OCI-M2 (cell line): ENCODE measurements around the gene UROC1.

ENCODE experiments used
- DNase-seq: peaks from one replicate; lab custom pipeline; 2025; ENCODE audit not compliant: unreplicated experiment; lab: John Stamatoyannopoulos, UW

UROC1 gene

DNA sequence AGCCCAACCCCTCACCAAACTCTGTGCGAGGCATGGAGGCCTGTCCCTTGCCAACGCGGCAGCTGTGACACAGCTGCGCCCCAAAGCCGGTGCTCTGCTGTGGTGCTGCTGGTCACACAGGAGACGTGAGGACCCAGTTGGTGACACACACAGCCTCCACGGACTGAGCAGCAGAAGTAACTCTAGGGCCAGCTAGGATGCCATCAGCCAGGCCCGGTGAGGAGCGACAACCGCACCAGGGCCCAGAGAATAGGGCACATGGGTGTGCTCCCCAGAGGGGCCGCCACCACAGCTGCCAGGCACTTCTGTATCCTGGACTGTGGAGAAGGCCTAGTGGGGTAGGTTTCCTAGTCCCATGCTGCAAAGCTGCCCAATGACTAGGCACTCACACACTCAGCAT lies 52.6 kb downstream of the UROC1 start:
- no peak for DNase-seq

DNA sequence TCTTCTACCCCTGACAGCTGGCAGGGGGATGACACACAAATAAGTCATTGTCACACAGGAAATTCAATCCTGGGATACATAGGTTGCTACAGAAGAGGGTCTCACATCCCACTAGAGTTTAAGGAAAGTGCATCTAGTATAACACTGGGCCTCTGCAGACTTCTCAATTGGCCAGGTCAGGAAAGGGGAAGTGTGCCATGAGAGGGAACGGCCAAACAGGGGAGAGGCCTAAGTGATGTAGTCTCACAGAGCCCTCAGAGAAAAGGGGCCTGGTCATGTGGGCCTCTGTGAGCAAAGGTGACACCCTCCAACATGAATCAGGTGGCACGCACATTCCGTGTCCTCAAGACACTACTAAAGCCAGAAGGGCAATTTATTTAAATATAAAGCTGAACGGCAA lies 53.1 kb downstream of the UROC1 start:
- DNase-seq: no peak

DNA sequence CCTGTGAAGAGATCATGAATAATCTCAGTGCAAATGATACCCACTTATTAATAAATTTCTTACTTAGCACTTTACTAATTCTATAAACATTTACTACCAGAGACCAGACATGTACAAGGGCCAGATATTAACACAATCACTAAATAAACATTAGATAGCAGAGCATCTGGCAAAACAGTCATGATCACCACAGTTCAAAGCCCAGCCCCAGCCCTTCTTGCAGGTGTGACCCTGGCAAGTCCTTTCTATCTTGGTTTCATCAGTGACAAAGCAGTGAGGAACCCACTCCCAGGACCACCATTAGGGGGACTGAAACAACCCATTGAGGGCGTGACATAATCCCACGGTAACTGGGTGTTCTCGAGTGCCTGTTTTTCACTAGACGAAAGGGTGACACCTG lies 53.5 kb downstream of the UROC1 start:
- DNase-seq: no peak

DNA sequence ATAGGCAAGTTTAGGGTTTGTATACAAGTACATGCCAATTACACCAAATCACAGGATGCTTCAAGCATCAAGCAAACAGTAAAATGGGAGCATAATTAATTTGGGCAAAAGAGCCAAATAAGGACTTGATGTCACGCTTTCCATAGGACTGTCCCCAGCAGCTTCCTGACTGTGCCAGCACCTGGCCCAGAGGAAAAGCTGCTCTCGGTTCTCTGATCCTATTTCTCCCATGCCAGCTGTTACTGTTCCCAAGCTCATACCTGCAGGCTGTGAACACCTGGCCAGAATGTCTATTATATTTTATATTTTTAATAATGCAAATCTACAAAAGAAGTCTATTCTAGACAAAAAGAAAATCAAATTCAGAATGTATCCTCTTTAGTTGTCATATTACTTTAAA lies 54.1 kb downstream of the UROC1 start:
- DNase-seq: no peak

DNA sequence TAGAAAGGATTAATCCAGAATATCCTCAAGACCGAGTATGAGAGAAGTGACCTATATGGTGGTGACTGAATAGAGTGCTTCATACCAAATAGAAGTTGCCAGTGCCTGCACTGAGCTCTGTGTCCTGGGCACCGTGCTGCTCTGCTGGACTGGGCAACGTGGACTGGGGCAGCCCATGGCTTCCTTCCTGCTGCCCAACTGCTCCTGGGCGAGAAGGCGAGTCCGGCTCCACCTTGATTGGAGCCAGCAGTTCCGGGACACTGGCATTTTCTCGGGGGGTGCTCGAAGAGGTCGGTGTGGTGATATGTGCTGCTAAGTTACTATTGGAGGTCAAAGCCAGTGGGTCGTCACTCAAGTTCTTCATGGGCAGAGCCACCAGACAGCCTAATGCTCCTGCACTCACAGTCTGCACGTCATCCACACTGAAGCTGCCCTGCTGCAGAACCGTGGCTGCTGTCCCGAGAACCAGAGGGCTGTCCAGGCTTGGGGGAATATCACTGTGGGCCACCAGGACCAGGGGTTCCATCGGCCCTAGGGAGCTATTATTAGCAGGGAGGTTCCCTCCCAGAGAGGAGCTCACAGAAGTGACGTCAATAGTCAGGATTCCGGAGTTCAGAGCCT lies 56.0 kb downstream of the UROC1 start:
- DNase-seq: no peak

DNA sequence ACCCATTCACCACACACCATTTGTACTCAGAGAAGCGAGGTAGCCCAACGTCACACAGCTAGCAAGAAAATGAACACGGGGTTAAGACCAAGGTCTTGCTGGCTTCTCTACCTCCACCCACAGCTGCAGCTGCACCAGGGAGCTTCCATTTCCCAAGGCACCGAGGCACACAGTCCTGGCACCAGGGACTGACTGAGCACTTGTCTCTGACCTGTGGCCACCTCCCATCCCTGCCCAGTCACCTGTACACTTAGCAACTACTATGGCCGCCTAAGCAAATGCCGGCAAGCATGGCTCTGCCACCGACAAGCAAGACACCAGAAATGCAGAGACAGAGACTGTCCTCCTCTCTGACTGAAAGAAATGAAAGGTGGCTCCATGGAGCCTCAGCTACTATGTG lies 57.2 kb downstream of the UROC1 start:
- DNase-seq: no peak

DNA sequence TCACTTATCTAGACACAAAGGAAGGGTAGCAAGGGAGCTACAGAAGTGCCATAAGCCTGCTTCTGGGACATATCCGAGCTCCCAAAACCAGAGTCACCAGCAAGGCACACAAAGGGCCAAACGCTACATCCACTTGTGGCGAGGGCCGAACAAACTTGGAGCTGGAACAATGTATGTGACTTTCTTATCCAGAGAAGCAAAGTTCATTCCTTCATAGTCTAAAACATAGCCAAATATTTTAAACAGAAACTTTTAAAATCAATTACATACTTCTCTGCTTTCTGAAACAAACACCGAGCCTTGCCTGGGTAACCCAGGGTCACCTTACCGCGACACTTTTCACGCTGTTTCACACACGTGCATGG lies 57.8 kb downstream of the UROC1 start:
- DNase-seq: no peak

DNA sequence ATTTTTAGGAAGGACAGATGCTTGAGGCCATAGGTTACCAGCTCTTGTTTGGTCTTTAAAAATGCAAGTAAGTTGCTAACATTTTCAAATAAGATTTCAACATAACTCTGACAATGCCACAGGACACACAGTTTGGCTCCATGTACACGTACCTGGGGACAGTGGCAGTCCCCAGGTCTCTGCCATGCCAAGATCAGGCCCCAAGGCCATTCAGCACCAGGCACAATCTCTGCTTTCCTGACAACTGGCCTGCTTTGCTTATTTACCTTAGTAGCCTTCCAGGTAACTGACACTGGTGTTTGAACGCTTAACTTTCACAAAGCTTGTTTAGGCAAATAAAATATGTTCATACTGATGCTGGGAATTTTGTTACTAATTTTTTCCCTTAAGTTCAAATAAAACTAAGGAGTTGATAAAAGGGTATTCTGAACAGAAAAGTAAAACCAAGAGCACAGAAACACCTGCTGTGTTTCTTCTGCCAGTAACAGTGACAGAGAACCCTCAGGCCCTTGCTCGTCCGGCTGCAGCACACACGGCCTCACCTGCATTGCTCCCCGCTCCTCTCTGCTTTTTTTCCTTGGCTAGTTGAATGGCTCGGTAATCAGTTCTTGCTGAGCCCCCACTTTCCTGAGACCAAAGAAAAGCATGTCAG lies 58.3 kb downstream of the UROC1 start:
- no peak for DNase-seq

DNA sequence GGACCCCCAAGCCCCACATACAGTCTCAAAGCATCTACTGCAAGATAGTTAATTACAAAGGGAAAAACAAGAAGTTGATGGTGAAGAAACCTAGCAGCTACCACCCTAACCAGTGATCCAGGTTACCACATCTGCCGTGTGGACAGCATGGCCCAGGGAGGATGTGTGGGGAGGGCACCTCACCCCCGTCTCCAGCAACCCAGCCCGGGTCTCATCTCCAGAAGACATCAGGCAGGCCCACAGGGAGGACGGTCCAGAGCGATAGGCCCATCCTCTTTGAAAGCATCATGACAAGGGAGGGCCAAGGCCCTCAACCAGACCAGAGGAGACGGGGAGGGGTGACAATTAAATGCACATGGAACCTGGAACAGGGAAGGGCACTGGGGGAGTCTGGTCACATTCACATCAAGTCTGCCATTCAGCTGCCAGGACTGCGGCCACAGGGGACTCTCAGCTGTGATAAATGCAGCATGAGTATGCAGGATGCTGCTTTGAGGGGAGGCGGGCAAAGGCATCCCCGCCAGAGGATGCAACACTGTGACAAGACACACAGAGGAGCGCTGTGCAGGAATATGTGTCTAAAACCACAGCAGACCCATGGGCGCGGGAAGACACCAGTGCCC lies 60.7 kb downstream of the UROC1 start:
- no peak for DNase-seq

DNA sequence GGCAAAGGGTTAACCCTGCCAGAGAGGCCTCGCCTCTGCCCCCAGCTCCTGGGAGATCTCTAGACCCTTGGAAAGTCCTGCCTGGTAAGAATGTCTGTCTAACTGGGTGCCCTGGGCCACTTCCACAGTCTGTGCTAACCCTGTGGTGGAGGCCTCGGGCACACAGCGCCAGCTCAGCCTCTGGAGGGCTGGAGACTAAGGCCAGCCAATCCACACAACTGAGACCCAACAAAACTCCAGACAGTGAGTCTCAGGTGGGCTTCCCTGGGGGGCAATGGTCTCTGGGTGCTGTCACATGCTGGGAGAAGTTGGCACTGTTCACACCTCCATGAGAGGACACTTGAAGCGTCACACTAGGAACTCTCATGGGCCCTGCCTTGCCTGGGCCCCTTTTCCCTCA lies 61.4 kb downstream of the UROC1 start:
- no peak for DNase-seq

DNA sequence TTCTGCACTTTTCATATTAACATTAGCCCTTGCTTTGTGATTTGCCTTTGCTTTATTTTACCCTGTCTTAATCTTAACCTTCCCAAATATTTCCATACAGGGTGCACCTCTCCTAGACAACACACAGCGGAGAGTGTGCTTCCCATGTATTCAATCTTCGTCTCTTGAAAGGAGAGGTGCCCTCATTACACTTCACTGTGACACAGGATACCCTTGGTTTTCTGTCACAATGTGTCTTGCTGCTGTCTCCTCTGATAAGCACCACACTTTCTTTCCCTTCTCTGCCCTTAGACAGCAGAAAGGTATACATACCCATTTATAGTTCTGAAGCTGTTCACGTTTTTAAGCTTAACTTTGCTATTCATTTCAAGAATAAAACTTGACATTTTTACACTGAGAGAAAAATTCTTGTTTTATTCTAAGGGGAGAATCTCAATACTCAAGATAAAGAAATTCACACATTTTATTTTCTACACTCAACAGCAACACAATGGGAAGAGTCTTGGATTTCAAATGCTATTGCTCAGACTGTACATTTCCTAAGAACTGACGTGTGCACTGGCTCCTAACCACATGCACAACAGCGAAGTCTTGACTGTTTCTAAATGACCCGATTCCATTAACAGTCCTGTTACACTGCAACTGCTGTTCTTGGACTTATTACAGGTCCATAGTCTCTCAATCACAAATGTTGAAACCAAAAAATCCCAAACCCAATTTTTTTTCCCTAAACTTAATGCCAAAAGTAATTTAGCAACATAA lies 63.0 kb downstream of the UROC1 start:
- no peak for DNase-seq

DNA sequence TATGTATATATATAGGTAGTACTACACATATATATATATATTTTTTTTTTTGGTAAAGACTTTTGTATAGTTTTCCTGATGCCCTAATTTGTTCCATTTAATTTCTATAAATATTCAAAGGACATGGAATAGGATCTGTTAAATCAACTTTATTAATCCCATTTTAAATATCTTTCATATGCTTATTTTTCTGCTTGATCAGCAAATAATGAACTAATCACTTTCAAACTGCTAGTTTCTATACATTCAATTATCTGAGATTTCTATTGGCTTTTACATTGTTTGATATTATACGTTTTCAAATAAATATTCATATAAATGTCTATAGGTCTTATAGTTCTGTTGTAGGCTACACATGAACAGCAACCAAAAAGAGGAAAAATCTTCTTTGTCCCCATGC lies 63.5 kb downstream of the UROC1 start:
- no peak for DNase-seq

DNA sequence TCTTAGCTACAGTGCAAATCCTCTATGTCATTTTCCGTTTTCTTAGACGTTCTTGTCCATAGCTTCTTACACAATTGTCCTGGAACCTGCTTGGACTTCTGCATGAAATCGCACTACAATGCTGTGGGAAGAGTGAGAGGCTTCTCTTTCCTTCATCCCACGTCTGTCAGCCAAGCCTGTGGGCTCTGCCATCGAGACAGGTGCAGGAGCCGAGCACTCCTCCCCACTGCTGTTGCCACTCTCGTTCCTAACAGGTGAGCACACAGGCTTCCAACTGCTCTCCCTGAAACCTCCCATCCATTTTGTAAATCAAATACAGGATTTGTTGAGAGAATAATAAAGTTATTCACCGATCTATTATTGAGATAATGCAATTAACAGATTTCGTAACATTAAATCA lies 65.4 kb downstream of the UROC1 start:
- no peak for DNase-seq

DNA sequence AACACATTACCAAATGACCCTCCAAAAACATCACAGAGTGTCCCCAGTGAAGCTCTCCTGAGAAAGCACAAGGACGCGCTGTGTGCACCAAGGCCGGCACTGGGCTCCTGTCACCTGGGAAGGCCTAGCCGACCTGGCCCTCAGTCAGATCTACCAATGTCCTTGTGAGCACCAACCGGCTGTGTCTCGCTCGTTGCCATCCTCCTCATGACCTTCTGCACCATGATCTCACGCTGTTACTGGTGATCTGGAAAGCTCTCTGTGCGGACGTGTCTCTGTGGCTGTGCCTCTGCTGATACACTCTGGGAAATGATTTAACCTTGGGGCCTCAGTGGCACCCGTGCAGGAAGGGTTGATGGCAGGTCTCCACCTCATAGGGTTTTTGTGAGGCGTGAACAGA lies 66.1 kb downstream of the UROC1 start:
- no peak for DNase-seq

DNA sequence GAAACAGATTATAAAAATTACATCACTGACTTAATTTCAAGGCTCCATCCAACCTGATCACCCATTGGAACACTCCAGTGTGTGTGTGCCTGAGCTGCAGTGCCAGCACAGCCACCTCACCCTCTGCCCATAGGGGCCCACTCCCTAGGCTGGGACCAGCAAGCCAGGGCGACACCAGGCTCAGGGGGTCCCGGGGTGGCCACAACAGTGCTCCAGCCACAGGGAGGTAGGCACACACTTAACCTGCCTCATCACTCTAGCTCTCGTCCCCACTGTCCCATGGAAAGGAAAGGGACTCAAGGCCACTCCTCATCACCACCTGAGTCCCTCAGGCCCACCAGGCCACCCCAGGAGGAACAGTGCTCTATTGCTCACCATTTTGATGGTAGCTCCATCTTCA lies 66.8 kb downstream of the UROC1 start:
- no peak for DNase-seq

DNA sequence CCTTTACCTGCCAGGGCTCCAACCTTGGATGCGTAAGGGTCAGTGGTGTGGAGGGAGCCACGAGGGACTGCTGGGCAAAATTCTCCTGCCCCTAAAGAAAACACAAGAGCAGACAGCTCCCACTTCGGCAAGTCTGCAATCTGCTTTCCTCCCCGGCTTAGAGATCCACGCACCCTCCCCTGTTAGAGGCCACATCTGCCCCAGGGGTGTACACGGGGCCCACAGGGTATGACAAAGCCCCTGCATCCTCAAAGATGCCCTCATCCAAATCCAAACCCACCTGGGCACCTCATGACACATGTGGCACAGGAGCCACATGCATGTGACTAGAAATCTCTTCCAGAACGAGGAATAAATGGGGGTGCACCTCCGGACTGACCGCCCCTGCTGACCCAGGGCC lies 67.4 kb downstream of the UROC1 start:
- DNase-seq: no peak

DNA sequence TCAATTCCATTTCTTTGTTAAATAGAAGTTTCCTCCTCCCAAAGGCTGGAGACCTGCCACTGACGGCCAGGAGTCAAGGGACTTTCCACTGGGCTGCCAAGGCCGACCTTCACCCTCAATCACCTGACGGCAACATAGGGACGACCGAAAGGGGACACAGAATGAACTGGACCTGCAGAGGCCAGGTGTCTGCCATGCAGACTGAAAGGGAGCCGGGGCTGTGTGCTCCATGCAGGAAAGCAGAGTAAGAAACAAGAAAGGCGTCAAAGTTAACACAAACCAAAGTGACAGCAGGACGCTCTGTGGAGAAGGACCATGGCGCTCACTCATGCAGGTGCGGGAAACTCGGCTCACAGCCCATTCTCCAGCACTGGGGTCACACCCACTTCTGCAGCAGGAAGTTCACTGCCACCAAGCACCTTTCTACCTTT lies 67.9 kb downstream of the UROC1 start:
- no peak for DNase-seq

DNA sequence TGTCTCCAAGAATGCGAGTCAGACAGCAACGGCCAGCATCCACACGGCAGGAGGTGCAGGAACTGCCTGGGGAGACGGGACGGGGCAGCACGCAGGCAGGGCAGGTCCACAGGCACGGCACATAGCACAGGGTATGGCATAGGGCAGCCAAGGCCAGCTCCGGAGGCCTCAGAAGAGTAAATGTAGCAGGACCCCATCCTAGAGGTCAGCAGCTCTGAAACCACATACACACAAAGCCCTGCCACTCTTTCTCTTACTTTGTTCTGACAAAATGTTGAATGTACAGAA lies 68.7 kb downstream of the UROC1 start:
- DNase-seq: no peak

DNA sequence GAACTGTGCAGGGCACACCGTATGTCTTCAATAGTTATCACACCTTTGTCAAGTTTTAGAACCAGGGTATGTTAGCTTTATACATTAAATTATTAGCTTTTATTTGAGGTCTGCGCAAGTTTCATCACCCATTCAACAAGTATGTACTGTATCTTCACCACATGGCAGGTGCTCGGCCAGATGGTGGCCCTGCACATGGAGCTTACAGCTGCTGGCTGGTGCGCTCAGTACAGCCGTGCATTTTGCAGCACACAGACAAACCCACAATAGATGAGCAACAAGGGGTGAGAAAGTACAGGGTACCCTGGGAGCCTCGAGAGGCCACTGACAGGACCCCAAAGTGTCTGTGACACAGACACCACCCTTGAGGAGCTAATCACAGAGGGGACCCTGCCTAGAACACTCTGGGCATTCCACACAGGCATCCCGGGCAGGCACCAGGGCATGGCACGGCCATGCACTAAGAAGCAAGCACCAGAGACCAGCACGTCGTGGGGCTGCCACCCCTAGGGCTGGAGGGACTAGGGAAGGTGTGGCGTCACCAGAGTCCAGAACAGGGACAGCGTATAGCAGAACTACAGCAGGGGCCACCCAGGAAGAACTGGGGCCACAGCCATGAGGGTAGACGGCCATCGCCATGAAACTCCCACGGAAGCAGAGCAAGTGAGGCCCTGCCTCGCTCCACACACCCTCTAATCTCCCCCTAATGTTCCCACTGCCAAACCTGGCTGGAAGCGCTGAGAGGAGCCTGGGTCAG lies 69.3 kb downstream of the UROC1 start:
- DNase-seq: no peak

DNA sequence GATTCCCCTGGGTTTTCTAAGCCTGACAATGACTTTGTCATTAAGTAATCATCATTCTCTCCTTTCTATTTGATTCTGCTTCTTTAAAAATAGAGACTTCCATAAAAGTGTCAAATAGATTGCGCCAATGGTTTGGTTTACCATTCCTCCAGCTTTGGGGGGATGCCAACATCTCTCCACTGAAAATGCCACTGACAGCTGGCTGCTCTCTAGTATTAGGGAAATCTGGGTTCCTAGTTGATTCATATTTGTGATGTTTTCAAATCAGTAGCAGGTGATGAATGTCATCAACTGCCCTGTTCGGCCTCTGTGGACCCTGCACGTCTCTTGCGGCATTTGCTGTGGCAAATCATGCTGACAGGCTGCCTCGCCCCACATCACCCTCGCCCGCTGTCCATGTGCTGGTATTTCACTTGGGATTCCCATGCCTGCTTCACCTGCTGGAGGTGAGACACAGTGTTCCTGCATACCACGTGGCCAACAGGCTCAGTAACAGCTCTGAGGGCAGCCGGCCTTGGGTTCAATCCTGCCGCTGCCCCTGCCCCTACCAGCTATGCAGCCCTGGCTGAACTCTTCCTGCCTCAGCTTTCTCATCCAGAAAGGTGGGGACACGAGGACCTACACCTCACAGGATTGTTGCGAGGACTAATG lies 70.0 kb downstream of the UROC1 start:
- no peak for DNase-seq

DNA sequence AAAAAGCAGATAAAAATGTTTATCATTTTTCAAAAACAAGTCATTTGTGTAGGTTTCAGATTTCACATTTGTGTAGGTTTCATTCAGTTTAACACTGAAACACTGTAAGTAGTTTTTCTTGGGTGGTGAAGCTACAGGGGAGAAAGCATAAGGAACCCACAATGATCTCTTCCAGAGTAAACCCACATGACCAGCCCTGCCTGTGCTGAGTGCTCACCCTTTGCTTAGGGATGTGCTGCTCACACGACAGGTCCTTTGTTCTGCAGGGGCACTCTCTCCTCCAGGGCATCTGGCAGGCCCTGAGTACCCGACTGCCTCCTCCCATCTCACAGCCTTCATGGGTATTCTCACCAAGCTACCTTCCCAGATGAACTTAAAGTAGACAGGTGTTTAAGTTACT lies 70.8 kb downstream of the UROC1 start:
- no peak for DNase-seq
